Measurements from ENCODE around the gene ARHGEF1.

Gene ARHGEF1

GRCh38 chr19:41923045-41923788 lies 40.2 kb downstream of the ARHGEF1 start:
- no peak overlapping the region for H3K4me3 ChIP-seq (ENCODE audit: low read depth, low read length)
- no peaks in the 10 kb centered on the region for H3K36me3 ChIP-seq (replicated peaks)
- no peak overlapping the region for H3K27ac ChIP-seq
- TF ChIP-seq CTCF (IDR thresholded peaks at IDR 0.05; ENCODE audit: low read depth, low read length, missing control alignments), result no peak
- in situ Hi-C loops (cut with HindIII; ENCODE audit: low pct_ligation_motif_present, low sequenced_read_pairs), result no loop called here
- DNase-seq, result no peak
- H3K27me3 ChIP-seq (replicated peaks), result peaks cover 49% of the 10 kb centered on the region

GRCh38 chr19:41924151-41925145 lies 41.5 kb downstream of the ARHGEF1 start:
- no peak for TF ChIP-seq CTCF (IDR thresholded peaks at IDR 0.05; ENCODE audit: low read depth, low read length, missing control alignments)
- no peaks in the 10 kb centered on the region for H3K36me3 ChIP-seq (replicated peaks)
- no peak overlapping the region for H3K4me3 ChIP-seq (ENCODE audit: low read depth, low read length)
- no peak overlapping the region for H3K27ac ChIP-seq
- no peak for DNase-seq
- in situ Hi-C loops (cut with HindIII; ENCODE audit: low pct_ligation_motif_present, low sequenced_read_pairs), result no loop called here
- peaks cover 56% of the 10 kb centered on the region for H3K27me3 ChIP-seq (replicated peaks)

GRCh38 chr19:41925208-41926003 lies 42.4 kb downstream of the ARHGEF1 start:
- in situ Hi-C loops (cut with HindIII; ENCODE audit: low pct_ligation_motif_present, low sequenced_read_pairs), result no loop called here
- TF ChIP-seq CTCF (IDR thresholded peaks at IDR 0.05; ENCODE audit: low read depth, low read length, missing control alignments), result no peak
- Histone ChIP-seq H3K27ac (no peak overlapping the region), H3K36me3 (replicated peaks) (no peaks in the 10 kb centered on the region), H3K4me3 (ENCODE audit: low read depth, low read length) (no peak overlapping the region), H3K27me3 (replicated peaks) (peaks cover 63% of the 10 kb centered on the region)
- no peak for DNase-seq

DNA sequence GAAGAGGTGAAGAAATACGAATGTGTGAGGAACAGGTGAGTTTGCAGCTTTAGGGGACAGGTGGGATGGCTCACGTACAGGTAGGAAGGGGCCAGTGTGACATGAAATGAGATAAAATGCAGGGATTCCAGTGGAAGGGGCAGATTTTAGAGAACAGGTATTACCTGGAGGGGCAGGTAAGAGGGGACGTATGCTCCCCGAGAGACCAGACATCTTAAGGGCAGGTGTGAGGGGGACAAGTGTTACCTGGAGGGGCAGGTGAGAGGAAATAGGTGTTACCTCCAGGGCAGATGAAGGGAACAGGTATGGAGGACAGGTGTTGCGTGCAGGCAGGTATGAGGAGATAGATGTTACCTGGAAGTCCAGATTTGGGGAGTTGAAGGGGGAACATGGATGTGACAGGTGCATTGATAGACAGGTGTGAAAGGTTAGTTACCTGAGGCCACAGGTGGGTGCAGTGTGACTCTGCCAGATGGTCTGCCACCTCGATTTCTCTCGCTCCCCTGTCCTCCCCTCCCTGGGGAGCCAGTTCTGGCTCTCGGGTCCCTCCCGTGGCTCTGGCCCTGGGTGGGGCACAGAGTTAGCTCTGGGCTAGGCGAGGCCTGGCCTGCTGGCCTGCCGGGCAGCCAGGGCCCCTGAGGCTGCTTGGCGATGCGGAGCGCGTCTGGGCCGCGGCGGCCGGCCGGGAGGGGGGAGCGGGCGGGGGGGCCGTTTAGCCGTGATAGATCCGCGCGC lies 43.2 kb downstream of the ARHGEF1 start:
- Histone ChIP-seq H3K36me3 (replicated peaks) (no peaks in the 10 kb centered on the region), H3K4me3 (ENCODE audit: low read depth, low read length) (no peak overlapping the region), H3K27ac (no peak overlapping the region), H3K27me3 (replicated peaks) (peaks cover 65% of the 10 kb centered on the region)
- no peak for DNase-seq
- in situ Hi-C loops (cut with HindIII; ENCODE audit: low pct_ligation_motif_present, low sequenced_read_pairs), result no loop called here
- no peak for TF ChIP-seq CTCF (IDR thresholded peaks at IDR 0.05; ENCODE audit: low read depth, low read length, missing control alignments)

Data from brain microvascular endothelial cell (primary cell).